HG02642 (cell line): ENCODE data around the gene CCNL2.
"Not testable (repeated sequence)": the region's sequence is repeated elsewhere in the genome, so short reads cannot be mapped to it uniquely, and the experiment has no call there.

Source experiments
- ATAC-seq: cut with Tn5 transposase; IDR thresholded peaks from one replicate; pipeline ENCODE4 v1.9.1; 2021; ENCODE audit warnings: mild to moderate bottlenecking; ENCODE audit not compliant: unreplicated experiment, poor library complexity

The CCNL2 gene

DNA sequence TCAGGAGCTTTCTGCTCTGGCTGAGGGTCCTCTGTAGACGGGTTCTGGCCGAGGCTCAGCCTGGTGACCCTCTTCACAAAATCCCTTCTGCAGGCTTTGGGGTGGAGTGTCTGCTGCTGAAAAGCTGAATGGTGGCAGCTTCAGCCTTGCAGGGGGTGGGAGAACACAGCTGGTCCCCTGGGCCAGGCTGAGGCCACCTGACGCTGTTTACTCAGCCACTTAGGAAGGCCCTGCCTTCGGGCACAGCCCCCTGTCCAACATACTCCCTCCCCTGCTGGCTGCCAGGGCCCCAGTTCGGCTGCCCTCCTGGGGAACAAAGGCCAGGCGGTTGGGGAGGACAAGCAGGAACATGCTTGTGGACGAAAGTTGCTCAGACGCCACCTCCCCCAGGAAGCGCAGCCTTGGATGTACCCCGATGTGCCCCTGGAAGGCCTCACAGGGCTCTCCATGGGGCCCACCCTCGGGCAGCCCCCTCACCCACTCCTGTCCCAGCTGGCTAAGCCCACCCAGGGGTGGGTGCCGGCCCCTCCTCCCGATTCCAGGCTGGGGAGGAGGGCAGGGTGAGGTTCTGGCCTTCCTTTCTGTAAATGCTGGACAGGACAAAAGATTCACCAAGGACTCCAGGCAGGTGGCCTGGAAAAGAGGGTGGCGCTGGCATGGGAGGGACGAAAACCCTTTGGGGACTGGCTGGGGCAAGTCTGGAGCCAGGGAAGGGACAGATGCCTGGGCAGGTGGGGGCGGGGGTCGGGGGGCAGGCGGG is 22.2 kb upstream of the CCNL2 start, which contains the start of gene ANKRD65:
TSS of gene ANKRD65 (minus strand) at position 130 of the 760 bp plus-strand sequence. CDS start 271 bp downstream, outside the sequence.
- ATAC-seq = no peak

DNA sequence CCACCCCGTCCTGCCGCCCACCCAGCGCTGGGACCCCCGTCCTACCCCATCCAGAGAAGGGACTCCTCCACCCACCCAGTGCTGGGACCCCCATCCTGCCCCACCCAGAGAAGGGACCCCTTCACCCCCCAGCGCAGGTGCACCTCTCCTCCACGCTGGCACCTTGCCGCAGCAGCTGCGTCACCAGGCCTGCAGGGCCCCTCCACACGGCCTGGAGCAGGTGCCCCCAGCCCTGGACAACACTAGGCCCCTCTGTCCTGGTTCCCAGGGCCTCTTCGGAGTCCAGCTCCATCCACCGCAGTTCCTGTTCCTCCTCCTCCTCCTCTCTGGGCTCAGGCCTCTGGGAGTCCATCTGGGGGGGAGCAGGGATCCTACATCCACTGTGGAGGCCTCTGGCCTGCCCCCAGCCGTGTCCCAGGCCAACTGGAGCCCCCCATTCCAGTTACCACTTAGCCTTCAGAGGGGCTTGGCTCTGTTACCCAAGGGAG is 21.6 kb upstream of the CCNL2 start:
- no peak for ATAC-seq

DNA sequence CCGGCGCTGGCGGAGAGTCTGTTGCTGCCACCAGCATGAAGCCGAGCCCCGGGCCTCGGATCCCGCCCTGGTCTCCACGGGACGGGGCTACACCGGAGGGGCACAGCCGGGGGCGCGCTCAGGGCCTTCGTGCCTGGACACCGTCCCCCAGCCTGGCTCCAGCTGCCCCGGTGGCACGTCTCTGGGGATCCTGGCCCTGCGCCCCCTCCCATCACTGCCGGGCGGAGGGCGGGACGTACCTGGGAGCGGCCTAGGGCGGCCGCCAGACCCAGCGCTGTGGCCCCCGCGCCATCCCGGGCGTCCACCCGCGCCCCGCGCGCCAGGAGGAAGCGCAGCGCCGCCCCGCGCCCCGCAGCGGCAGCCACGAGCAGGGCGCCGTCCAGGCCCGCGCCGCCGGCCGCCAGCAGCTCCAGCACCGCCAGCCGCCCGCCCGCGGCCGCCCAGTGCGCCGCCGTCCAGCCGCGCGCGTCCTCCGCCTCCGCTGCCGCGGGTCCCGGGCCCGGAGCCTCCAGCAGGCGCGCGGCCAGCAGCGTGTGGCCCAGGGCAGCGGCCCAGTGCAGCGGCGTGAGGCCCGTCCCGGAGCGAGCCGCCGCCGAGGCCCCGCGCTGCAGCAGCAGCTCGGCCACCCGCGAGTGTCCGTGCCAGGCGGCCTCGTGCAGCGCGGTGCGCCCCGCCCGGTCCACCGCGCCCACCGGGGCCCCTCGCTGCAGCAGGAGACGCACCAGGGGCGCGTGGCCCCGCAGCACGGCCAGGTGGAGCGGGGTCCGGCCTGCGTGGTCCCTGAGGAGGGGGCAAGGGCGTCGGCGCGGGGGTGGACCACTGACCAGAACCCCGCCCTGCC is 20.9 kb upstream of the CCNL2 start:
- no peak for ATAC-seq

DNA sequence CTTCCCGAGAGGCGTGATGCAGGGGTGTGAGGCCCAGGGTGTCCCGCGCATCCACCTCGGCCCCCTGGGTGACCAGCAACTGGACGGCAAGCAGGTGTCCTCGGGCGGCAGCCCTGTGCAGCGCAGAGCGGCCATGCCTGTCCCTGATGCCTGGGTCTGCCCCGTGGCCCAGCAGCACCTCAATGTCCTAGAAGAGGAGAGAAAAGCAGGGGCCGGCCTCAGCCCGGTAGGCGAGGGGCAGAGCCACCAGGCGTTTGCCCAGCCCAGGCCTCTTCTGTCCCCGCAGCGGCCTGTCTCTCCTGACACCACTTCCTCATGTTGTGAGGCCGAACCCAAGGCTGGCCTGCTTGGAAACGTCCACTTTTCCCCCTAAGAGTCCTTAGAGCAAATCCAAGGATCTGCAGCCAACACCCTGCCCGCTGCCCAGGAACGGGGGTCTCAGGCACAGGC is 20.3 kb upstream of the CCNL2 start:
- ATAC-seq = no peak

DNA sequence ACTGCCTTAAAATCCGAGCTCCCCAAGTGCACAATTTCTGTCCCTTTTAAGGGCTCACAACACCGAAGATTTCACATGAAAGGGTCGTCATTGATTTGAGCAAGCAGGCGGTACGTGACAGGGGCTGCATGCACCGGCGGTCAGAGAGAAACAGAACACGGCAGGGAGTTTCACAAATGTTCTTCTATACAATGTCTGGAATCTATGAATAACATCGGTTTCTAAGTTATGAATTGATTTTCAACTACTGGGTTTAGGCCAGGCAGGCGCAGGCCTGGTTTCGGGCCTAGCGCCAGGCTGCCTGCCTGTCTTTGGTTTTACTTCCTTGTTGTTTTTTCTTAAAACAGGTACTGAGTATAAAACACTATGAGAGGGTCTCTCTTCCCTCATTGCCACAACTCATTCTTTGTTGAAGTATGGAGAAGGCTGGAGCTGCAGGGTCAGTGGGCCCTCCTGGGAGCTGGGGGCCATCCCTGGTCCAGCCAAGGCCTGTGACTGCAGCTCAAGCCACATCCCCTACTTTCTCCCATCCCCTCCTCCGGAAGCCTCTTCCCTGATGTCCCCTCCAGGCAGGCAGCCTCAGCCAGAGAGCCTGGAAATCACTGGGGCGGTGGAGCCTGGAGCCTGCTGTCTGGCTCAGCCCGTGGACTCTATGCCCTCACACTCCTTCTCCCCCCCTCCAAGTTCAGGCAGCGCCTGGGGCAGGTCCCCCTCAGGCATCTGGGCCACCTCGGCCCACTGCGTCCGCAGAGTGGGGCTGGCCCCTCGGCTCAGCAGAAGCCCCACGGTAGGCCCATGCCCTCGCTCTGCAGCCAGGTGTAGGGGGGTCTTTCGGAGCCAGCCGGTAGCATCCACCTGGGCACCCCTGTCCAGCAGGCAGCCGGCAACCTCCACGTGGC is 19.6 kb upstream of the CCNL2 start:
- ATAC-seq = no peak

DNA sequence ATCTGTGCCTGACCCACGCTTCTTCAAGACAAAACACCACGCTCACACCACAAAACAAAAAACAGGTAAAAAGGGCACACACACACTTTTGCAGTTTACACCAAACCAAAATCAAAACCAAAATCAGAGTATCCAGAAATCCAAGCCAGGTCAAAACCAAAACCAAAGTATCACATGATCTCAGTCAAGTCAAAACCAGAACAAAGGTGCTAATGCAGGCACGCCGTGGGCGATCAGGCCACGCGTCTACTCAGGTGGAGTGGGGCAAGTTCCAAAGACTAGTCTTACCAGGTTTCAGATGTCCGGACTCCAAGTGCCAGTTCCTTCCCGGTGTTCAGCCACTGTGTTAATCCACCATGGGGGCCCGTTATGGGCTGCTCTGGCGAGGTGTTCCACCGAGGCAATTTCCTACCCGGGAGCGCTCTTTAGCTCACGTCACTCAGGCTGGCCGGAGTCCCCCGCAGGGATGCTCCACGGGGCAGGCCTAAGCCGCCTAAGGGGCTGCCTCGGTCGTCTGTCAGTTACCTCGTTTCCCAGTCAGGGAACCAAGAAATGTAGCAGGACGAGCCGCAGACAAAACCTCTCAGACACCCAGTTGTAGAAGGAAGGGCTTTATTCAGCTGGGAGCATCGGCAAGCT is 18.8 kb upstream of the CCNL2 start:
- not testable (repeated sequence) for ATAC-seq

DNA sequence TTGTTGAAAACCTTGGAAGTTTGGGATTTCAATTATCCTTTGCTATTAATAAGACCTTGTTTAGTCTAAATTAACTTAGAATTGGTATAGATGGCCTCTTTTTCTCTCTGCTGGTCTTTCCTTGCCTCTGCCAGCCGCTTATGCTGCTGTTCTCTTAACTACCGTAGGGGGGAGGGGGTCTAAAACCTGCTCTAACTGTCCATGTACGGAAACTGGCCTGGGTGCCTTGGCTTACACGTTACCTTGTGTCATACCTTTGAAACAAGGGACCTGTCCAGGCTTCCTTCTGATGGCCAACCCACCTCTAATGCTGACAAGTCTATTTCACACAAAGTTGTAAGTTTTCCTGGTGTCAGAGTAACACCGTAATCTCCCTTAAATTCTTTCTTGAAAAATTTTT is 18.3 kb upstream of the CCNL2 start:
- ATAC-seq = not testable (repeated sequence)

DNA sequence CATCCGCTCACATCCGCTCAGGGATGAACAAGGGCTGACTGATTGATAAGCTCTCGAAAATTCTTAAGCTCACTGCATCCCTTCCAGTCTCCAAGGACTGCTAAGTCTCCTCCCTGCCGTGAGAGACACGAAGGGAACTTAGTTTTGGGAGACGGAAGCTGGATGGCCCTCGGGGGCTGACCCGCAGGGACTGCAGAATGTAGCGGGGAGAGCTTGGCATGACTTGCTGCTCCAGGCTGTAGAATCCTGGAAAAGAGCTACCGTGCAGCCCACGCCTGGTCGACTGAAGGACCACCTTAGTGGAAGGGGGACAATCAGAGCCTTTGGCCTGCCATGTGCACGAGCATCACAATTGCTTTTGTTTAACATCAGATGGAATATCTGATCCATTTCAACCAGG is 16.6 kb upstream of the CCNL2 start:
- no peak for ATAC-seq

DNA sequence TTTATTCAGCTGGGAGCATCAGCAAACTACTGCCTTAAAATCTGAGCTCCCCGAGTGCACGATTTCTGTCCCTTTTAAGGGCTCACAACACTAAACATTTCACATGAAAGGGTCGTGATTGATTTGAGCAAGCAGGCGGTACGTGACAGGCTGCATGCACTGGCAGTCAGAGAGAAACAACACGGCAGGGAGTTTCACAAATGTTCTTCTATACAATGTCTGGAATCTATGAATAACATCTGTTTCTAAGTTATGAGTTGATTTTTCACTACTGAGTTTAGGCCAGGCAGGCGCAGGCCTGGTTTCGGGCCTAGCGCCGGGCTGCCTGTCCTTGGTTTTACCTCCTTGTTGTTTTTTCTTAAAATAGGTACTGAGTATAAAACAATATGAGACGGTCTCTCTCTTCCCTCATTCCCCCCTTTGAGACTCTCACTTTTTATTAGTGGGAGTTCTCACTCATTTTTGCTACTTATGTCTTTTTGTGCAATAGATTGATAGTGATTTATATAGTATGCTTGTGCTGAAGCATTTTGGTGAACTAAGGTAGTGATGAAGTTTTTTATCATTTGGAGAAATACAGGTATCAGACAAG is 13.3 kb upstream of the CCNL2 start:
- not testable (repeated sequence) for ATAC-seq

DNA sequence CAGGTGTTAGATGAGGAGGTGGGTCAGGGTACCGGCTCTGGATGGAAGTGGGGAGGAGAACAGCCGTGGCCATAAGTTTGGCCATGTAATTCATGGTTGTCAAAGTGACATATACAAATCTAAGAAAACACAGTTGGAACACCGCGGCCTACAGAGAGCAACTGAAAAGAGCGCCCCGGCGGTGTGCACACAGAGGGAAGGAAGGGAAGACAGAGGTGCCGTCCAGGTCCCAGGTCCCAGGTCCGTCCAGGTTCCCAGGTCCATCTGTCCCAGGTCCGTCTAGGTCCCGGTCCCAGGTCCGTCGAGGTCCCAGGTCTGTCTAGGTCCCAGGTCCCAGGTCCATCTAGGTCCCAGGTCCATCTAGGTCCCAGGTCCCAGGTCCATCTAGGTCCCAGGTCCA is 12.5 kb upstream of the CCNL2 start:
- no peak for ATAC-seq

DNA sequence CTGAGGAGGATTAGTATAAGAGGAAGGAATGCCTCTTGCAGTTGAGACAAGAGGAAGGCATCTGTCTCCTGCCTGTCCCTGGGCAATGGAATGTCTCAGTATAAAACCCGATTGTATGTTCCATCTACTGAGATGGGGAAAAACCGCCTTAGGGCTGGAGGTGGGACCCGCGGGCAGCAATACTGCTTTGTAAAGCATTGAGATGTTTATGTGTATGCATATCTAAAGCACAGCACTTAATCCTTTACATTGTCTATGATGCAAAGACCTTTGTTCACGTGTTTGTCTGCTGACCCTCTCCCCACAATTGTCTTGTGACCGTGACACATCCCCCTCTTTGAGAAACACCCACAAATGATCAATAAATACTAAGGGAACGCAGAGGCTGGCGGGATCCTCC is 11.1 kb upstream of the CCNL2 start:
- not testable (repeated sequence) for ATAC-seq

DNA sequence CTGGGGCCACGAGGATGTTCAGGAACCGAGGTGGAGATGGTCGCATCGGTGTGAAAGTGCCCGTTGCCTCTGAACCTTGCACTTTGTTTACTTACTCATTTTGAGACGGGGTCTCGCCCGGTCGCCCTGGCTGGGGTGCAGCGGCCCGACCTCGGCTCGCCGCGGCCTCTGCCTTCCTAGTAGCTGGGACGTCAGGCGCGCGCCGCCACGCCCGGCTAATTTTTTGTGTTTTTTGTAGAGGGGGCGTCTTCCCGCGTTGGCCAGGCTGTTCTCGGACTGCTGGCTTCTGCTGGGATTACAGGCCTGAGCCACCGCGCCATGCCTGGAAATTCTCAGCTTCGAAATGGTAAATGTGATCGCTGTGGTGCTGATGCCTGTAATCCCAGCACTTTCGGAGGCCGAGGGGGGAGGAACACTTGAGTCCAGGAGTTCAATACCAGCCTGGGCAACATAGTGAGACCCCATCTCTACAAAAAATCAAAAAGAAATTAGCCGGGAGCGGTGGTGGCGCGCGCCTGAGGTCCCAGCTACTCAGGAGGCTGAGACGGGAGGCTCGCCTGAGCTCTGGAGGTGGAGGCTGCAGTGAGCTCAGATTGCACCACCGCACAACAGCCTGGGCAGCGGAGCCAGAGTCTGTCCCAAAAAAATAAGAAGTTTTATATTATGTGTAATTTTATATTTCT is 8.6 kb upstream of the CCNL2 start:
- ATAC-seq = no peak

DNA sequence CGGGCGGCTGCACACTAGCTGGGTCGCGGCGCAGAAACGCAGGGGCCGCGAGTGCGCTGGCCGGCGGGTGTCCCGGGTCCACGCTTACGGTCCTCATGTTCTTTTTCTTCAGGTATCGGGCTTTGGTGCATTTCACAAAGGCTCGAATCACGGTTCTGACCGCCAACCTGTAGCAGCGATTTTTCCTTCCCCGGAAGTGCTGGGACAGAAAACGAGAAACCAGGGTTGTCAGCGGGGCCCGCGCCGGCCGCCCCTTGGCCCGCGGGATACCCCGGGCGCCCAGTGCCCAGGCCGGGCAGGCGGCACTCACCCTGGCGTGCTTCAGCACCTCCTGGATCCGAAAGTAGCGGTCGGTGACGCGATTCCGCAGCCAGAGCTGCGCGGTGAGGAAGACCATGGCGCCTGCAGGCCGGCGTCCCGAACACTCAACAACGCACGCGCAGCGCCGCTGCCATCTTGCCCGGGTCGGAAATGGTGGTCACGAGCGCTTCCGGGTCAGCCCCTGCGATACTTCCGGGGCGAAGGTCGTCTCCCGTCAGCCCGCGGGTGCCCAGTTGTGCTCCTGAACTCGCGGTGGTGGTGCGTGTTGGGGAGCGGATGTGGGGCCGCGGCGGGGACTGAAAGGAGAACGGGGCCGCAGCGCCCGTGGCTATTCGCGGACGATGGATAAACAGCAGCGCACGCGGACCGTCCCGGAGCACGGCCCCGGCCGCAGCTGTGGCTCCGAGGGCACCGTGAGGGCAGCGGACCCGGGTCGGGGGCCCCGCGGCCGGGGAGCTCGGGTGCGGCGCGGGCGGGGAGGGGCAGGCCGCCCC is 7.9 kb upstream of the CCNL2 start, which contains the start of gene MRPL20:
TSS of gene MRPL20 (minus strand) at position 473 of the 815 bp plus-strand sequence. CDS start at position 397, 76 bp downstream.
- peak; percentile 89 for ATAC-seq

DNA sequence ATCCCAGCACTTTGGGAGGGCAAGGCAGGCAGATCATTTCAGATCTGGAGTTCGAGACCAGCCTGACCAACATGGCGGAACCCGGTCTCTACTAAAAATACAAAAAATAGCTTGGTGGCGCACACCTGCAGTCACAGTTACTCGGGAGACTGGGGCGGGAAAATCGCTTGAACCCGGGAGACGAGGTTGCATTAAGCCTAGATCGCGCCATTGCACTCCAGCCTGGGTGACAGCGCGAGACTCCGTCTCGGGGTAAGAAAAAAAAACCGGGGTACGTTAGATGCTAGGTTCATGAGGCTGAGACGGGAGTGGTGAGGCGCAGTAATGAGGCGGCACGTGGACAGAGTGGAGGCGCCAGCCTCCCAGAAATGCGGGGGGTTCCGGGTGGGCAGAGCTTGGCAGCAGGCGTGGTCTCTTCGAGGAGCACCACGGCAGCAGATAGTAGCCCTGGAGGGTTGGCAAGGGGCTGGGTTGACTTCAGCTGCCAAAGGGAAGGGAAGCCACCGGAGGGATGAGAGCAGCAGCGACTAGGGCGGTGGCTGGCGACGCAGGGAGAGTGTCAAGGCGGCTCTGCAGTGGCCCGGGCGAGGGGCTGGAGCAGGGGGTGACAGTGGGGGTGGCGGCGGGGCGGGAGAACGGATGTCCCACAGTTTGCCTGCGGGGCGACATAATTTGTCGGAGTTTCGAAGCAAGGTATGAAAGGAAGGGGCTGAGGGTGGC is 7.1 kb upstream of the CCNL2 start:
- ATAC-seq = no peak

DNA sequence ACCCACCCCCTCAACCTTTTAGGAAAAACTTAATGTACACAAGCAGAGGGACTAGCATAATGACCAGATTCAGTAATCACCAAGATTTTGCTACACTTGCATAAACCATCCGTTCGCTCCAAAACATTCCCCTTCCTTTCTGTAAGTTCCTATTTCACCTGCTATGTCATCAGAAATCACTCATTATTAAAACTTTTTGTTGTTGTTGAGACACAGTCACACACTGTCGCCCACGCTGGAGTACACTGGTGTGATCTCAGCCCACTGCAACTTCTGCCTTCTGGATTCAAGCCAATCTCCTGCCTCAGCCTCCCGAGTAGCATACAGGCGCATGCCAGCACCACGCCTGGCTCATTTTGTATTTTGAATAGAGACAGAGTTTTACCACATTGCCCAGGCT is 4.5 kb upstream of the CCNL2 start:
- ATAC-seq = no peak

DNA sequence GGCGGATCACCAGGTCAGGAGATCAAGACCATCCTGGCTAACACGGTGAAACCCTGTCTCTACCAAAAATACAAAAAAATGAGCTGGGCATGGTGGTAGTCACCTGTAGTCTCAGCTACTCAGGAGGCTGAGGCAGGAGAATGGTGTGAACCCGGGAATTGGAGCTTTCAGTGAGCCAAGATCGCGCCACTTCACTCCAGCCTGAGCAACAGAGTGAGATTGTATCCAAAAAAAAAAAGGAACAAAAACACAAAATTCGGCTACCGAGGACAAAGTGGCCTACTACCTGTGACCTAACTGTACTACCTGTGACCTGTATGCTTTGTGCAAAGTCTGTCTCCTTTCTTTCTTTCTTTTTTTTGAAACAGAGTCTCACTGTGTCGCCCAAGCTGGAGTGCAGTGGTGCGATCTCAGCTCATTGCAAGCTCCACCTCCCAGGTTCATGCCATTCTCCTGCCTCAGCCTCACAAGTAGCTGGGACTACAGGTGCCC is 3.8 kb upstream of the CCNL2 start:
- ATAC-seq = not testable (repeated sequence)
